GM12878 (cell line): ENCODE measurements around the gene RBM42. TPM values are rescaled to one million over a fixed set of nuclear protein-coding genes. Genes with fewer than 3 reads are reported as not detected.

ENCODE experiments used
- ASH2L ChIP-seq: fragments of 300-600, 200-600 bp; sonication (generic); IDR thresholded peaks from 2 replicates; pipeline ENCODE4 v1.6.1; 2017; ENCODE audit warnings: low read depth, mild to moderate bottlenecking, borderline replicate concordance
- BMI1 ChIP-seq: fragments of 450-650 bp; IDR thresholded peaks from 2 replicates; pipeline ENCODE4 v1.6.1; 2016; ENCODE audit warnings: mild to moderate bottlenecking, moderate library complexity, borderline replicate concordance
- EGR1 ChIP-seq, 2 experiments: IDR thresholded peaks; 1 replicate in 1 of 2; 2 replicates in 1 of 2; pipeline ENCODE4 v1.6.1; 2011 to 2012; ENCODE audit warnings: low read depth in 2 of 2, low read length in 2 of 2, borderline replicate concordance in 1 of 2, mild to moderate bottlenecking in 1 of 2, moderate library complexity in 1 of 2
- ETV6 ChIP-seq, 2 experiments: fragments of 450-650 bp in 1 of 2; IDR thresholded peaks in 1 of 2; conservative IDR thresholded peaks in 1 of 2; 2 replicates each; pipeline ENCODE4 v1.6.1; 2014; ENCODE audit warnings: antibody characterized with exemption in 1 of 2, borderline replicate concordance in 1 of 2, low read depth in 1 of 2, mild to moderate bottlenecking in 1 of 2, moderate library complexity in 1 of 2
- GATAD2B ChIP-seq: fragments of 450-650 bp; conservative IDR thresholded peaks from 2 replicates; pipeline ENCODE4 v1.6.1; 2017; ENCODE audit warnings: low read depth, mild to moderate bottlenecking, moderate library complexity
- MYC ChIP-seq: IDR thresholded peaks from 2 replicates; pipeline ENCODE4 v1.6.1; 2011; ENCODE audit warnings: mild to moderate bottlenecking, low read length, moderate library complexity, inconsistent platforms; ENCODE audit not compliant: insufficient read depth, insufficient replicate concordance, insufficient read length, severe bottlenecking
- NFYA ChIP-seq: IDR thresholded peaks from 2 replicates; pipeline ENCODE4 v1.6.1; 2011; ENCODE audit warnings: low read depth, mild to moderate bottlenecking, low read length, improper control_type of control experiment, borderline replicate concordance
- NR2C2 ChIP-seq: IDR thresholded peaks from 2 replicates; pipeline ENCODE4 v1.6.1; 2011; ENCODE audit warnings: borderline replicate concordance, low read depth; ENCODE audit not compliant: control insufficient read depth, insufficient read length
- POLR2AphosphoS2 ChIP-seq: IDR thresholded peaks from 2 replicates; pipeline ENCODE4 v1.6.1; 2011; ENCODE audit warnings: low read depth, mild to moderate bottlenecking, low read length, improper control_type of control experiment, moderate library complexity
- RAD21 ChIP-seq: IDR thresholded peaks from 2 replicates; pipeline ENCODE4 v1.6.1; 2011; ENCODE audit warnings: mild to moderate bottlenecking, low read depth, low read length, moderate library complexity; ENCODE audit not compliant: insufficient read depth
- RELA ChIP-seq: fragments of 450-650 bp; IDR thresholded peaks from 2 replicates; pipeline ENCODE4 v1.8.0; 2014; ENCODE audit warnings: borderline replicate concordance; ENCODE audit not compliant: partially characterized antibody
- RUNX3 ChIP-seq: IDR thresholded peaks from 2 replicates; pipeline ENCODE4 v1.6.1; 2012; ENCODE audit warnings: low read length, inconsistent platforms
- SIN3A ChIP-seq: IDR thresholded peaks from 2 replicates; pipeline ENCODE4 v1.6.1; 2012; ENCODE audit warnings: low read depth, low read length, improper control_type of control experiment
- SIX5 ChIP-seq: IDR thresholded peaks from 2 replicates; pipeline ENCODE4 v1.6.1; 2011; ENCODE audit warnings: mild to moderate bottlenecking, low read depth, low read length, moderate library complexity; ENCODE audit not compliant: severe bottlenecking
- SREBF1 ChIP-seq: IDR thresholded peaks from 2 replicates; pipeline ENCODE4 v1.6.1; 2012; ENCODE audit warnings: mild to moderate bottlenecking, low read length
- STAT3 ChIP-seq: IDR thresholded peaks from 2 replicates; pipeline ENCODE4 v1.6.1; 2011; ENCODE audit warnings: low read depth, low read length, improper control_type of control experiment
- ZNF207 ChIP-seq: fragments of 450-650 bp; IDR thresholded peaks from 2 replicates; pipeline ENCODE4 v1.6.1; 2014; ENCODE audit warnings: antibody characterized with exemption, mild to moderate bottlenecking, borderline replicate concordance
- ZNF622 ChIP-seq: fragments of 450-650 bp; IDR thresholded peaks from 2 replicates; pipeline ENCODE4 v1.6.1; 2017; ENCODE audit warnings: mild to moderate bottlenecking, inconsistent platforms
- ZSCAN29 ChIP-seq: fragments of 450-650 bp; IDR thresholded peaks from 2 replicates; pipeline ENCODE4 v1.6.1; 2017; ENCODE audit warnings: mild to moderate bottlenecking, moderate library complexity
- polyA plus RNA-seq, 11 experiments: library from polyadenylated mRNA; depleted of rRNA in 4 of 11; unstranded in 6 of 11; stranded (reverse) in 5 of 11; fragments of >200 nt; fragmentation: Nextera tagmentation in 4 of 11; fragmentation: Illumina TruSeq in 1 of 11; extraction: Ambion mirVana in 4 of 11; extraction: Trizol in 1 of 11; gene quantifications; 1 replicate in 1 of 11; 2 replicates in 10 of 11; pipeline versions ENCODE4 v1.2.1 to v1.2.3, GENCODE V29; 2011 to 2016; ENCODE audit warnings: inconsistent platforms in 2 of 11, missing spikeins in 2 of 11, low read depth in 1 of 11
- total RNA-seq, 4 experiments: library from RNA; depleted of rRNA in 3 of 4; stranded (reverse); fragments of >200 nt in 3 of 4; fragmentation: Illumina TruSeq in 1 of 4; extraction: Trizol in 1 of 4; gene quantifications; 2 replicates each; pipeline versions ENCODE4 v1.2.1 to v1.2.3, GENCODE V29; 2013 to 2021
- TF ChIP-seq, protein P1 (sequence below): IDR thresholded peaks from 2 replicates; pipeline ENCODE4 v1.6.1; 2011; ENCODE audit warnings: low read depth, low read length, improper control_type of control experiment, borderline replicate concordance
- TF ChIP-seq, protein P2 (sequence below): IDR thresholded peaks from 2 replicates; pipeline ENCODE4 v1.6.1; 2012; ENCODE audit warnings: improper control_type of control experiment, low read depth, low read length; ENCODE audit not compliant: insufficient replicate concordance

RBM42 gene
- total and polyA plus RNA-seq, 10 of the 15 experiments (the other 5 are each of a cell fraction or from before 2014, with no cell fraction given), result 4.2 to 117 (median 48.5) TPM

GRCh38 chr19:35612559-35613321, 16.1 kb upstream of the RBM42 start, which contains the start of gene HAUS5 (continued):
- TF ChIP-seq ASH2L (no peak), ETV6 (conservative IDR thresholded peaks at IDR 0.05 in 1 of 2, IDR thresholded peaks at IDR 0.05 in 1 of 2; ENCODE audit: borderline replicate concordance in 1 of 2, low read depth in 1 of 2) (no peak), STAT3 (no peak), ZNF622 (no peak), MYC (no peak), SIX5 (peak; percentile 37), EGR1 (IDR thresholded peaks at IDR 0.05; ENCODE audit: borderline replicate concordance in 1 of 2, low read depth in 2 of 2, low read length in 2 of 2) (no peak), NR2C2 (no peak), POLR2AphosphoS2 (0 out of 2 replicates have a peak, but pooled peaks have one; percentile 38), RELA (peak; percentile 99), ZSCAN29 (no peak), NFYA (no peak), RAD21 (no peak), BMI1 (no peak), SIN3A (peak; percentile 75), ZNF207 (0 out of 2 replicates have a peak, but pooled peaks have one; percentile 59), RUNX3 (no peak), GATAD2B (no peak), SREBF1 (no peak)
- TF ChIP-seq, protein P1, sequence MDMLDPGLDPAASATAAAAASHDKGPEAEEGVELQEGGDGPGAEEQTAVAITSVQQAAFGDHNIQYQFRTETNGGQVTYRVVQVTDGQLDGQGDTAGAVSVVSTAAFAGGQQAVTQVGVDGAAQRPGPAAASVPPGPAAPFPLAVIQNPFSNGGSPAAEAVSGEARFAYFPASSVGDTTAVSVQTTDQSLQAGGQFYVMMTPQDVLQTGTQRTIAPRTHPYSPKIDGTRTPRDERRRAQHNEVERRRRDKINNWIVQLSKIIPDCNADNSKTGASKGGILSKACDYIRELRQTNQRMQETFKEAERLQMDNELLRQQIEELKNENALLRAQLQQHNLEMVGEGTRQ, result no peak
- TF ChIP-seq, protein P2, sequence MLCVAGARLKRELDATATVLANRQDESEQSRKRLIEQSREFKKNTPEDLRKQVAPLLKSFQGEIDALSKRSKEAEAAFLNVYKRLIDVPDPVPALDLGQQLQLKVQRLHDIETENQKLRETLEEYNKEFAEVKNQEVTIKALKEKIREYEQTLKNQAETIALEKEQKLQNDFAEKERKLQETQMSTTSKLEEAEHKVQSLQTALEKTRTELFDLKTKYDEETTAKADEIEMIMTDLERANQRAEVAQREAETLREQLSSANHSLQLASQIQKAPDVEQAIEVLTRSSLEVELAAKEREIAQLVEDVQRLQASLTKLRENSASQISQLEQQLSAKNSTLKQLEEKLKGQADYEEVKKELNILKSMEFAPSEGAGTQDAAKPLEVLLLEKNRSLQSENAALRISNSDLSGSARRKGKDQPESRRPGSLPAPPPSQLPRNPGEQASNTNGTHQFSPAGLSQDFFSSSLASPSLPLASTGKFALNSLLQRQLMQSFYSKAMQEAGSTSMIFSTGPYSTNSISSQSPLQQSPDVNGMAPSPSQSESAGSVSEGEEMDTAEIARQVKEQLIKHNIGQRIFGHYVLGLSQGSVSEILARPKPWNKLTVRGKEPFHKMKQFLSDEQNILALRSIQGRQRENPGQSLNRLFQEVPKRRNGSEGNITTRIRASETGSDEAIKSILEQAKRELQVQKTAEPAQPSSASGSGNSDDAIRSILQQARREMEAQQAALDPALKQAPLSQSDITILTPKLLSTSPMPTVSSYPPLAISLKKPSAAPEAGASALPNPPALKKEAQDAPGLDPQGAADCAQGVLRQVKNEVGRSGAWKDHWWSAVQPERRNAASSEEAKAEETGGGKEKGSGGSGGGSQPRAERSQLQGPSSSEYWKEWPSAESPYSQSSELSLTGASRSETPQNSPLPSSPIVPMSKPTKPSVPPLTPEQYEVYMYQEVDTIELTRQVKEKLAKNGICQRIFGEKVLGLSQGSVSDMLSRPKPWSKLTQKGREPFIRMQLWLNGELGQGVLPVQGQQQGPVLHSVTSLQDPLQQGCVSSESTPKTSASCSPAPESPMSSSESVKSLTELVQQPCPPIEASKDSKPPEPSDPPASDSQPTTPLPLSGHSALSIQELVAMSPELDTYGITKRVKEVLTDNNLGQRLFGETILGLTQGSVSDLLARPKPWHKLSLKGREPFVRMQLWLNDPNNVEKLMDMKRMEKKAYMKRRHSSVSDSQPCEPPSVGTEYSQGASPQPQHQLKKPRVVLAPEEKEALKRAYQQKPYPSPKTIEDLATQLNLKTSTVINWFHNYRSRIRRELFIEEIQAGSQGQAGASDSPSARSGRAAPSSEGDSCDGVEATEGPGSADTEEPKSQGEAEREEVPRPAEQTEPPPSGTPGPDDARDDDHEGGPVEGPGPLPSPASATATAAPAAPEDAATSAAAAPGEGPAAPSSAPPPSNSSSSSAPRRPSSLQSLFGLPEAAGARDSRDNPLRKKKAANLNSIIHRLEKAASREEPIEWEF, result no peak
